SK-N-SH (cell line): ENCODE measurements around the gene DCAF11. TPM values are rescaled to one million over a fixed set of nuclear protein-coding genes. Genes with fewer than 3 reads are reported as not detected.

Source experiments
- CTCF ChIA-PET: fragments of 300-600, 350-600 bp; formaldehyde crosslinking; extraction: SDS; loops from one replicate; lab custom pipeline; 2021; lab: Yijun Ruan, JAX
- POLR2A ChIA-PET: fragments of 350-600 bp; sonication (Branson Sonifier 250); formaldehyde crosslinking; extraction: SDS; loops from one replicate; lab custom pipeline; 2020; ENCODE audit warnings: antibody characterized with exemption, inconsistent platforms; lab: Yijun Ruan, JAX
- DNase-seq: peaks from one replicate; pipeline ENCODE4 v3.0.0; 2012
- H2AFZ ChIP-seq: fragments of 200-600 bp; sonication (generic); 2 replicates; pipeline ENCODE4 v1.8.1; 2016; ENCODE audit warnings: antibody characterized with exemption, mild to moderate bottlenecking, low read depth
- H3F3A ChIP-seq: fragments of 200-600 bp; sonication (generic); replicated peaks from 2 replicates; pipeline ENCODE3; 2016; ENCODE audit warnings: antibody characterized with exemption, mild to moderate bottlenecking; ENCODE audit not compliant: insufficient read depth
- H3K27ac ChIP-seq, 2 experiments: fragments of 200-500 bp in 1 of 2; fragments of 200-600 bp in 1 of 2; sonication (Bioruptor generic) in 1 of 2; sonication (generic), shearing (Covaris generic) in 1 of 2; 2 replicates each; pipeline versions ENCODE4 v1.5.1 to v1.6.1; 2014 to 2016; ENCODE audit warnings: low read depth in 2 of 2, inconsistent platforms in 1 of 2, low read length in 1 of 2, mild to moderate bottlenecking in 1 of 2, mixed read lengths in 1 of 2
- H3K27me3 ChIP-seq: fragments of 200-600 bp; sonication (generic), shearing (Covaris generic); 2 replicates; pipeline ENCODE4 v1.6.1; 2016; ENCODE audit warnings: mixed run types; ENCODE audit not compliant: insufficient read depth
- H3K36me3 ChIP-seq, 2 experiments: fragments of 200-500 bp in 1 of 2; fragments of 200-600 bp in 1 of 2; sonication (Bioruptor generic) in 1 of 2; sonication (generic) in 1 of 2; replicated peaks in 1 of 2; 2 replicates each; pipeline versions ENCODE3 to v1.5.1; 2014 to 2016; ENCODE audit warnings: low read length in 1 of 2, mild to moderate bottlenecking in 1 of 2; ENCODE audit not compliant: insufficient read depth in 2 of 2, control insufficient read depth in 1 of 2
- H3K4me1 ChIP-seq, 2 experiments: fragments of 200-500 bp in 1 of 2; fragments of 200-600 bp in 1 of 2; sonication (Bioruptor generic) in 1 of 2; sonication (generic), shearing (Covaris generic) in 1 of 2; 2 replicates each; pipeline versions ENCODE4 v1.5.1 to v1.6.1; 2014 to 2016; ENCODE audit warnings: low read depth in 1 of 2, low read length in 1 of 2, mixed run types in 1 of 2; ENCODE audit not compliant: insufficient read depth in 2 of 2, control insufficient read depth in 1 of 2
- H3K4me2 ChIP-seq: fragments of 200-600 bp; sonication (generic), shearing (Covaris generic); 2 replicates; pipeline ENCODE4 v1.6.1; 2017; ENCODE audit warnings: mixed run types
- H3K4me3 ChIP-seq, 2 experiments: fragments of 200-500 bp in 1 of 2; fragments of 200-600 bp in 1 of 2; sonication (Bioruptor generic) in 1 of 2; sonication (generic), shearing (Covaris generic) in 1 of 2; 2 replicates each; pipeline versions ENCODE4 v1.5.1 to v1.8.1; 2014 to 2016; ENCODE audit warnings: low read depth in 2 of 2, inconsistent platforms in 1 of 2, low read length in 1 of 2, mild to moderate bottlenecking in 1 of 2, mixed read lengths in 1 of 2, moderate library complexity in 1 of 2
- H3K79me2 ChIP-seq: fragments of 200-600 bp; sonication (generic); 2 replicates; pipeline ENCODE4 v1.8.1; 2017; ENCODE audit warnings: mild to moderate bottlenecking; ENCODE audit not compliant: insufficient read depth
- H3K9ac ChIP-seq: fragments of 200-600 bp; sonication (generic); 2 replicates; pipeline ENCODE4 v1.6.1; 2017; ENCODE audit warnings: mixed run types
- H3K9me2 ChIP-seq: fragments of 200-600 bp; sonication (generic); 2 replicates; pipeline ENCODE4 v1.6.1; 2017; ENCODE audit warnings: mixed run types
- H3K9me3 ChIP-seq: fragments of 200-600 bp; sonication (generic); 2 replicates; pipeline ENCODE4 v1.6.1; 2017; ENCODE audit warnings: mixed run types, mild to moderate bottlenecking, moderate library complexity
- H4K20me1 ChIP-seq: fragments of 200-600 bp; sonication (generic); 2 replicates; pipeline ENCODE4 v1.6.1; 2017; ENCODE audit warnings: mild to moderate bottlenecking, mixed run types; ENCODE audit not compliant: insufficient read depth
- CHD2 ChIP-seq: fragments of 150-350 bp; IDR thresholded peaks from 2 replicates; pipeline ENCODE4 v1.6.1; 2018; ENCODE audit warnings: low read length; ENCODE audit not compliant: partially characterized antibody
- CTCF ChIP-seq: fragments of 200-600 bp; sonication (generic); IDR thresholded peaks from 2 replicates; pipeline ENCODE4 v1.6.1; 2017; ENCODE audit warnings: antibody characterized with exemption, mild to moderate bottlenecking, moderate library complexity
- EZH2phosphoT487 ChIP-seq: fragments of 200-600 bp; sonication (generic); IDR thresholded peaks from 2 replicates; pipeline ENCODE4 v1.6.1; 2017; ENCODE audit warnings: low read depth, mixed run types, mild to moderate bottlenecking, antibody characterized with exemption, moderate library complexity, borderline replicate concordance
- FOXJ3 ChIP-seq: sonication (generic); formaldehyde crosslinking; IDR thresholded peaks from 2 replicates; pipeline ENCODE4 v1.5.1; 2020; ENCODE audit warnings: mild to moderate bottlenecking, missing genetic modification reagents
- MEF2A ChIP-seq: IDR thresholded peaks from 2 replicates; pipeline ENCODE4 v1.4.0; 2012; ENCODE audit warnings: low read depth, borderline replicate concordance
- NRF1 ChIP-seq: IDR thresholded peaks from 2 replicates; pipeline ENCODE4 v1.6.1; 2012; ENCODE audit warnings: low read depth, mild to moderate bottlenecking, low read length
- PBX3 ChIP-seq: IDR thresholded peaks from 2 replicates; pipeline ENCODE4; 2012
- POLR2AphosphoS5 ChIP-seq: IDR thresholded peaks from 2 replicates; pipeline ENCODE4 v1.6.1; 2012; ENCODE audit warnings: low read depth, low read length
- RAD21 ChIP-seq: IDR thresholded peaks from 2 replicates; pipeline ENCODE4 v1.6.1; 2012; ENCODE audit warnings: mild to moderate bottlenecking, low read length
- RCOR1 ChIP-seq: fragments of 150-350 bp; IDR thresholded peaks from 2 replicates; pipeline ENCODE4 v1.6.1; 2017; ENCODE audit warnings: antibody characterized with exemption, low read length
- TAF1 ChIP-seq: IDR thresholded peaks from 2 replicates; pipeline ENCODE4 v1.6.1; 2012; ENCODE audit warnings: low read depth, mild to moderate bottlenecking, low read length, moderate library complexity, borderline replicate concordance
- TCF12 ChIP-seq: IDR thresholded peaks from 2 replicates; pipeline ENCODE4 v1.4.0; 2012
- ZBTB33 ChIP-seq: IDR thresholded peaks from 2 replicates; pipeline ENCODE4 v1.4.0; 2012; ENCODE audit warnings: low read depth, borderline replicate concordance
- WGBS: methylation state at CpG from one replicate; pipeline ENCODE4 v1.1.6; 2017; ENCODE audit warnings: low lambda C conversion rate; 5-methylcytosine and 5-hydroxymethylcytosine counted together
- polyA plus RNA-seq, 3 experiments: library from polyadenylated mRNA; depleted of rRNA; stranded (reverse); fragments of >200 nt; gene quantifications; 2 replicates each; pipeline ENCODE4 v1.2.3, GENCODE V29; 2012
- TF ChIP-seq, protein P1 (sequence below): IDR thresholded peaks from 2 replicates; pipeline ENCODE4 v1.6.1; 2012; ENCODE audit warnings: mild to moderate bottlenecking, low read depth, low read length, moderate library complexity
- TF ChIP-seq, protein P2 (sequence below): fragments of 150-350 bp; IDR thresholded peaks from 2 replicates; pipeline ENCODE4 v1.6.1; 2017; ENCODE audit warnings: antibody characterized with exemption, low read length, low read depth, borderline replicate concordance

Gene DCAF11
- polyA plus RNA-seq, 1 of the 3 experiments (the other 2 are of a cell fraction), result 34.6 TPM

DNA sequence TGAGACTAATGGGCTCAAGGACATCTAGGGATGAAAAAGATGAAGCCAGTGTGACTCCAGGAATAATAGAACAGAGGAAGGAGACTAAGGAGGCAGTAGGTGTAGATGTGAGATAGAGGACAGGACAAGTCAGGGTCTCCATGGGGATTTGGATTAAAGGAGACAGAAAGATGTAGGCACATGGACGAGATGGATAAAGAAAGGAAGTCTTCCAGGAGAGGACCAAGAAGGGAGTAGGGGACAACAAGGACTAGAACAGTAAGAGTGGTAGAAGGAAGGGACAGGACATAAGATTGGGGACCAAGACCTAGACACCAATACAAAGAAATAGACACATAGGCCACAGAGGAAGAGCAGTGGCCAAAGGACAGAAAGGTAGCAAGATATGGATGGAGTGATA lies 27.6 kb upstream of the DCAF11 start (continued):
- no peak for TF ChIP-seq FOXJ3
- TF ChIP-seq, all 33 proteins: peak for 0

DNA sequence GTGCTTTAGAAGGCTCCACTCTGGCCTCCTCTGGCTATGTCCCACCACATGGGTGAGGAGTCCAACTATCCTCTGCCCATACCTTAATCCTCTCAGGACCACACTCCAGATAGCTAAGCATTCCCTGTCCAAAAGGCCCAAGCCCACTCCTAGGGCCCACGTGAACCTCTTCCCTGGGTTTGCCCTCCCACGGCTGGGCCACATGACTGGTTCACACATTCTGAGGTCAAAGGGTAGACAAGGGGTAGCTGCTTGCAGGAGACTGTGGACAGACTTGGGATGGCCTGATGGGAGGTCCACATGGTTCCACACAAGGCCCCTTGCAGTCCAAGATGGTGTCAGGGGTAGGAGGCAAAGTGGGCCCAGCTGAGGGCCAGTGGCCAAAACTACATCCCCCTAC lies 26.5 kb upstream of the DCAF11 start:
- H3K9me2 ChIP-seq, result no peaks in the 10 kb centered on the region
- no peak overlapping the region for H3K27ac ChIP-seq
- H3K4me1 ChIP-seq, result peaks cover 0 to 3% of the 10 kb centered on the region in 2 experiments; a peak in 1 of 4 replicates
- 57% methylated on average over 2 of the region's 2 CpGs for WGBS
- no peak for TF ChIP-seq TCF12
- no peak for TF ChIP-seq POLR2AphosphoS5
- TF ChIP-seq, protein P1, sequence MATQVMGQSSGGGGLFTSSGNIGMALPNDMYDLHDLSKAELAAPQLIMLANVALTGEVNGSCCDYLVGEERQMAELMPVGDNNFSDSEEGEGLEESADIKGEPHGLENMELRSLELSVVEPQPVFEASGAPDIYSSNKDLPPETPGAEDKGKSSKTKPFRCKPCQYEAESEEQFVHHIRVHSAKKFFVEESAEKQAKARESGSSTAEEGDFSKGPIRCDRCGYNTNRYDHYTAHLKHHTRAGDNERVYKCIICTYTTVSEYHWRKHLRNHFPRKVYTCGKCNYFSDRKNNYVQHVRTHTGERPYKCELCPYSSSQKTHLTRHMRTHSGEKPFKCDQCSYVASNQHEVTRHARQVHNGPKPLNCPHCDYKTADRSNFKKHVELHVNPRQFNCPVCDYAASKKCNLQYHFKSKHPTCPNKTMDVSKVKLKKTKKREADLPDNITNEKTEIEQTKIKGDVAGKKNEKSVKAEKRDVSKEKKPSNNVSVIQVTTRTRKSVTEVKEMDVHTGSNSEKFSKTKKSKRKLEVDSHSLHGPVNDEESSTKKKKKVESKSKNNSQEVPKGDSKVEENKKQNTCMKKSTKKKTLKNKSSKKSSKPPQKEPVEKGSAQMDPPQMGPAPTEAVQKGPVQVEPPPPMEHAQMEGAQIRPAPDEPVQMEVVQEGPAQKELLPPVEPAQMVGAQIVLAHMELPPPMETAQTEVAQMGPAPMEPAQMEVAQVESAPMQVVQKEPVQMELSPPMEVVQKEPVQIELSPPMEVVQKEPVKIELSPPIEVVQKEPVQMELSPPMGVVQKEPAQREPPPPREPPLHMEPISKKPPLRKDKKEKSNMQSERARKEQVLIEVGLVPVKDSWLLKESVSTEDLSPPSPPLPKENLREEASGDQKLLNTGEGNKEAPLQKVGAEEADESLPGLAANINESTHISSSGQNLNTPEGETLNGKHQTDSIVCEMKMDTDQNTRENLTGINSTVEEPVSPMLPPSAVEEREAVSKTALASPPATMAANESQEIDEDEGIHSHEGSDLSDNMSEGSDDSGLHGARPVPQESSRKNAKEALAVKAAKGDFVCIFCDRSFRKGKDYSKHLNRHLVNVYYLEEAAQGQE, result no peak
- TF ChIP-seq MEF2A, result no peak
- TF ChIP-seq CTCF, result no peak
- POLR2A ChIA-PET, result no interaction called here
- CTCF ChIA-PET, result interaction anchor here (13.8 to 25.4 kb wide), 2 partner anchors 18 to 22 kb away, joined by 219 to 1159 read pairs; partner anchors contain the start of genes CARMIL3 and CPNE6
- no peaks in the 10 kb centered on the region for H3K27me3 ChIP-seq
- no peak overlapping the region for H3K4me2 ChIP-seq
- no peak overlapping the region for H2AFZ ChIP-seq
- H3K9me3 ChIP-seq, result no peaks in the 10 kb centered on the region
- no peak for DNase-seq
- no peaks in the 10 kb centered on the region for H3K36me3 ChIP-seq
- no peaks in the 10 kb centered on the region for H4K20me1 ChIP-seq
- H3K79me2 ChIP-seq, result no peaks in the 10 kb centered on the region
- H3K4me3 ChIP-seq, result no peak overlapping the region
- H3K9ac ChIP-seq, result no peak overlapping the region
- no peaks in the 10 kb centered on the region for H3F3A ChIP-seq

GRCh38 chr14:24089890-24090289 lies 24.7 kb upstream of the DCAF11 start:
- no peak overlapping the region for H3K4me3 ChIP-seq
- no peaks in the 10 kb centered on the region for H3K9me3 ChIP-seq
- no peak overlapping the region for H2AFZ ChIP-seq
- DNase-seq, result no peak
- peaks cover 4% of the 10 kb centered on the region; the same call in 1 of the 2 replicates for H3K79me2 ChIP-seq
- peaks cover 3 to 7% of the 10 kb centered on the region in 2 experiments; a peak in 1 of 4 replicates for H3K4me1 ChIP-seq
- H3K9me2 ChIP-seq, result no peaks in the 10 kb centered on the region
- no peaks in the 10 kb centered on the region for H3K27me3 ChIP-seq
- no peaks in the 10 kb centered on the region for H3K36me3 ChIP-seq
- no peak overlapping the region for H3K9ac ChIP-seq
- H3F3A ChIP-seq, result peaks cover 3% of the 10 kb centered on the region
- no peak overlapping the region for H3K27ac ChIP-seq
- ChIA-PET POLR2A (interaction anchor here (1.0 to 6.2 kb wide), 6 partner anchors 8 to 38 kb away, joined by 4 to 44 read pairs (median 4); partner anchors contain the start of gene CARMIL3), CTCF (interaction anchor here (1.1 to 25.4 kb wide), 10 partner anchors 16 to 127 kb away, joined by 3 to 1159 read pairs (median 4); partner anchors contain the start of genes CARMIL3, CPNE6, DCAF11 and NRL)
- no peaks in the 10 kb centered on the region for H4K20me1 ChIP-seq
- WGBS, result 89% methylated on average over 6 of the region's 6 CpGs
- no peak overlapping the region for H3K4me2 ChIP-seq
- TF ChIP-seq RAD21 (no peak), TAF1 (no peak), PBX3 (no peak), NRF1 (no peak), ZBTB33 (no peak), MEF2A (no peak), RCOR1 (no peak), EZH2phosphoT487 (no peak), CHD2 (no peak)
- TF ChIP-seq, protein P2, sequence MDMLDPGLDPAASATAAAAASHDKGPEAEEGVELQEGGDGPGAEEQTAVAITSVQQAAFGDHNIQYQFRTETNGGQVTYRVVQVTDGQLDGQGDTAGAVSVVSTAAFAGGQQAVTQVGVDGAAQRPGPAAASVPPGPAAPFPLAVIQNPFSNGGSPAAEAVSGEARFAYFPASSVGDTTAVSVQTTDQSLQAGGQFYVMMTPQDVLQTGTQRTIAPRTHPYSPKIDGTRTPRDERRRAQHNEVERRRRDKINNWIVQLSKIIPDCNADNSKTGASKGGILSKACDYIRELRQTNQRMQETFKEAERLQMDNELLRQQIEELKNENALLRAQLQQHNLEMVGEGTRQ, result no peak
